ENCODE measurements around the gene MAP4K2. TPM values are rescaled to one million over a fixed set of nuclear protein-coding genes. Genes with fewer than 3 reads are reported as not detected.

Gene MAP4K2
- total and polyA plus RNA-seq, 4 donors, result 15.0 to 41.8 (median 23.8) TPM

- Histone ChIP-seq H3K27me3 (ENCODE audit: control insufficient read depth in 3 of 3, insufficient read depth in 3 of 3, low read length in 2 of 3) (no peaks in the 10 kb centered on the region), H3K9ac (ENCODE audit: insufficient read depth in 1 of 2, low read length in 2 of 2) (no peak overlapping the region), H3K27ac (ENCODE audit: low read depth in 1 of 2, low read length in 1 of 2) (no peak overlapping the region), H3K36me3 (ENCODE audit: control insufficient read depth in 4 of 4, insufficient read depth in 4 of 4, low read length in 4 of 4) (peaks cover 0 to 22% (median 6%) of the 10 kb centered on the region in 4 donors), H3K9me3 (ENCODE audit: control insufficient read depth in 4 of 4, insufficient read depth in 3 of 4, low read length in 3 of 4) (no peaks in the 10 kb centered on the region), H3K4me3 (no peak overlapping the region), H3K4me1 (ENCODE audit: control insufficient read depth in 5 of 5, insufficient read depth in 5 of 5, low read length in 5 of 5) (no peaks in the 10 kb centered on the region)
- 91 to 94% methylated on average over 25 of the region's 25 CpGs for WGBS, 2 donors
- DNase-seq (no peak), ATAC-seq (ENCODE audit: insufficient read depth, low FRiP score) (no peak)
- TF ChIP-seq CTCF (IDR thresholded peaks at IDR 0.05; ENCODE audit: control extremely low read depth, extremely low read depth), result no peak
These were observed 12.6 kb downstream of the MAP4K2 start for GRCh38 chr11:64790205-64791095.

GRCh38 chr11:64789331-64790204 lies 13.4 kb downstream of the MAP4K2 start:
- no peaks in the 10 kb centered on the region for H3K4me1 ChIP-seq (ENCODE audit: control insufficient read depth in 5 of 5, insufficient read depth in 5 of 5, low read length in 5 of 5)
- no peaks in the 10 kb centered on the region for H3K9me3 ChIP-seq (ENCODE audit: control insufficient read depth in 4 of 4, insufficient read depth in 3 of 4, low read length in 3 of 4)
- no peak overlapping the region for H3K27ac ChIP-seq (ENCODE audit: low read depth in 1 of 2, low read length in 1 of 2)
- ATAC-seq (ENCODE audit: insufficient read depth, low FRiP score) (no peak), DNase-seq (no peak)
- no peak for TF ChIP-seq CTCF (IDR thresholded peaks at IDR 0.05; ENCODE audit: control extremely low read depth, extremely low read depth)
- H3K36me3 ChIP-seq (ENCODE audit: control insufficient read depth in 4 of 4, insufficient read depth in 4 of 4, low read length in 4 of 4), result peaks cover 0 to 20% (median 6%) of the 10 kb centered on the region in 4 donors
- H3K4me3 ChIP-seq, result no peak overlapping the region
- H3K9ac ChIP-seq (ENCODE audit: insufficient read depth in 1 of 2, low read length in 2 of 2), result no peak overlapping the region
- 95% methylated on average over 15 of the region's 15 CpGs for WGBS, 2 donors
- no peaks in the 10 kb centered on the region for H3K27me3 ChIP-seq (ENCODE audit: control insufficient read depth in 3 of 3, insufficient read depth in 3 of 3, low read length in 2 of 3)

- TF ChIP-seq CTCF (IDR thresholded peaks at IDR 0.05; ENCODE audit: control extremely low read depth, extremely low read depth), result no peak
- Histone ChIP-seq H3K4me1 (ENCODE audit: control insufficient read depth in 5 of 5, insufficient read depth in 5 of 5, low read length in 5 of 5) (no peaks in the 10 kb centered on the region), H3K36me3 (ENCODE audit: control insufficient read depth in 4 of 4, insufficient read depth in 4 of 4, low read length in 4 of 4) (peaks cover 0 to 18% (median 6%) of the 10 kb centered on the region in 4 donors), H3K27ac (ENCODE audit: low read depth in 1 of 2, low read length in 1 of 2) (no peak overlapping the region), H3K9me3 (ENCODE audit: control insufficient read depth in 4 of 4, insufficient read depth in 3 of 4, low read length in 3 of 4) (no peaks in the 10 kb centered on the region), H3K9ac (ENCODE audit: insufficient read depth in 1 of 2, low read length in 2 of 2) (no peak overlapping the region), H3K27me3 (ENCODE audit: control insufficient read depth in 3 of 3, insufficient read depth in 3 of 3, low read length in 2 of 3) (no peaks in the 10 kb centered on the region), H3K4me3 (no peak overlapping the region)
- DNase-seq (no peak), ATAC-seq (ENCODE audit: insufficient read depth, low FRiP score) (no peak)
- WGBS, 2 donors, result 86 to 92% methylated on average over 9 of the region's 9 CpGs
These were observed 14.4 kb downstream of the MAP4K2 start for GRCh38 chr11:64788321-64789215.

Measured in lung (tissue), 12 donors.